Upper lobe of left lung (tissue), 4 donors: ENCODE data around the gene ASB16.

Source experiments
- POLR2A ChIP-seq, 4 donors: fragments of 450-650 bp; IDR thresholded peaks; one replicate each; pipeline ENCODE4 v1.5.1; 2016 to 2017; ENCODE audit warnings: antibody characterized with exemption in 4 of 4, mild to moderate bottlenecking in 2 of 4
- POLR2AphosphoS5 ChIP-seq, 2 donors: sonication (generic); formaldehyde crosslinking; IDR thresholded peaks; one replicate each; pipeline ENCODE4 v1.5.1; 2017; ENCODE audit warnings: antibody characterized with exemption in 2 of 2
- TF ChIP-seq, protein P1 (sequence below), 6 experiments: fragments of 450-650 bp in 4 of 6; fragments of 200-600 bp in 2 of 6; sonication (generic) in 2 of 6; IDR thresholded peaks; one replicate each; pipeline ENCODE4 v1.5.1; 2016 to 2019; ENCODE audit warnings: antibody characterized with exemption in 6 of 6

DNA sequence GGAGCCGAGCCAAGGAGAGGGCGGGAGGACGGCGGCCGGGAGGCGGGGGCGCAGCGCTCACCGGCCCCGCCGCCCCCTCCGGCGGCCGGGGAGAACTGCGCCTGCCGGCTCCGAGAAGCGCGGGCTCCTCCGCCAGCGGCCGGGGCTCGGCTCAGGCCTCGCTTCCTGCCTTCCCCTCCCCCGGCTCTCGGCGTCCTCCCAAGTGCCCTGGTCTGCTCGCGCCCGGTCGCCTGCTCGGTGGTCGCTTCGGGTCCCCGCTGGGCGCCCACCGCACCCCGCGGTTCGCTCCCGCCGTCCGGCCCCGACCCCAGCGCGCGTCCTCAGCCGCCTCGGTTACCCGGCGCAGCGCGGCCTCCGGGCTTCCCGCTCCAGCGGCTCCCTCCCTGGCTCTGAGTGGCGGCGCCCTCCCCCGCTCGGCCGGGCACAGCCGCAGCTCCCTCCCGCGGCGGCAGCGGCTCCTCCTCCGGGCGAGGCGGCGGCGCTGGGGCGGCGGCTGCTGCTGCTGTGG, 48.7 kb downstream of the ASB16 start:
- TF ChIP-seq, protein P1, sequence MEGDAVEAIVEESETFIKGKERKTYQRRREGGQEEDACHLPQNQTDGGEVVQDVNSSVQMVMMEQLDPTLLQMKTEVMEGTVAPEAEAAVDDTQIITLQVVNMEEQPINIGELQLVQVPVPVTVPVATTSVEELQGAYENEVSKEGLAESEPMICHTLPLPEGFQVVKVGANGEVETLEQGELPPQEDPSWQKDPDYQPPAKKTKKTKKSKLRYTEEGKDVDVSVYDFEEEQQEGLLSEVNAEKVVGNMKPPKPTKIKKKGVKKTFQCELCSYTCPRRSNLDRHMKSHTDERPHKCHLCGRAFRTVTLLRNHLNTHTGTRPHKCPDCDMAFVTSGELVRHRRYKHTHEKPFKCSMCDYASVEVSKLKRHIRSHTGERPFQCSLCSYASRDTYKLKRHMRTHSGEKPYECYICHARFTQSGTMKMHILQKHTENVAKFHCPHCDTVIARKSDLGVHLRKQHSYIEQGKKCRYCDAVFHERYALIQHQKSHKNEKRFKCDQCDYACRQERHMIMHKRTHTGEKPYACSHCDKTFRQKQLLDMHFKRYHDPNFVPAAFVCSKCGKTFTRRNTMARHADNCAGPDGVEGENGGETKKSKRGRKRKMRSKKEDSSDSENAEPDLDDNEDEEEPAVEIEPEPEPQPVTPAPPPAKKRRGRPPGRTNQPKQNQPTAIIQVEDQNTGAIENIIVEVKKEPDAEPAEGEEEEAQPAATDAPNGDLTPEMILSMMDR (IDR thresholded peaks at IDR 0.05): peak; percentile 45 to 95 (median 84)
- TF ChIP-seq POLR2AphosphoS5 (IDR thresholded peaks at IDR 0.05) (peak in 1 of 2 donors; percentile 10), POLR2A (IDR thresholded peaks at IDR 0.05) (peak in 2 of 4 donors; percentile 58 to 65)
